AG10803 (cell line): Measurements from ENCODE around the gene CC2D1A.
"Not testable (repeated sequence)": the region's sequence is repeated elsewhere in the genome, so short reads cannot be mapped to it uniquely, and the experiment has no call there.

Source experiments
- DNase-seq: peaks from one replicate; pipeline ENCODE4 v3.0.0; 2010; ENCODE audit warnings: low read depth
- H3K4me3 ChIP-seq: 2 replicates; pipeline ENCODE4 v1.5.1; 2011; ENCODE audit warnings: mild to moderate bottlenecking, low read length, control low read depth
- TF ChIP-seq, protein P1 (sequence below): conservative IDR thresholded peaks from 2 replicates; pipeline ENCODE4 v1.5.1; 2011; ENCODE audit warnings: mild to moderate bottlenecking, low read length, control low read depth, inconsistent platforms

The CC2D1A gene

DNA sequence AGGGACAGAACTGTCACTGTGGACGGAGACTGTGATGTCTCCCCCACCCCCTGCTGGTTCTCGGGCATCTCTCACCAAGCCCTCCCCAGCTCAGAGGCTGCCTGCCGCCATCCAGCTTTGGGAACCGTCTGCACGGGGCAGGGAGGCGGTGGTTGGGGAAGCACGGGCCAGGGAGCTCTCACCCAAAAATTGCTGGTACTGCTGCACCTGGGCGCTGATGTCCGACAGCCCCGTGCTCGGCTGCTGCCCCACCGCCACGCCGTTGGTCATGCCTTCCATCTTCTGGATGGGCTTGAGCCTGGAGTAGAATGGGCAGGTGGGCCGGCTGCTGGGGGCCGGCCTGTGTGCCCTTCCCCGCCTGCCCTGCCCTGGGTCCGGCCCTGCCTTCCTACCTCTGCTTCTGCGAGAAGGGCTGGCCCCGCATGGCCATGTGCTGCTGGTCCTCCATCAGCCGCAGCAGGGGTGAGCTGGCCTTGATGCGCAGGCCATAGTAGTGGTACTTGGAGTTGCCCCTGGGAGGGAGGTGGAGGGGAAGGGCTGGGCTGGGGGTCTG, 62.5 kb downstream of the CC2D1A start:
- no peak for DNase-seq
- no peak overlapping the region for H3K4me3 ChIP-seq
- TF ChIP-seq, protein P1, sequence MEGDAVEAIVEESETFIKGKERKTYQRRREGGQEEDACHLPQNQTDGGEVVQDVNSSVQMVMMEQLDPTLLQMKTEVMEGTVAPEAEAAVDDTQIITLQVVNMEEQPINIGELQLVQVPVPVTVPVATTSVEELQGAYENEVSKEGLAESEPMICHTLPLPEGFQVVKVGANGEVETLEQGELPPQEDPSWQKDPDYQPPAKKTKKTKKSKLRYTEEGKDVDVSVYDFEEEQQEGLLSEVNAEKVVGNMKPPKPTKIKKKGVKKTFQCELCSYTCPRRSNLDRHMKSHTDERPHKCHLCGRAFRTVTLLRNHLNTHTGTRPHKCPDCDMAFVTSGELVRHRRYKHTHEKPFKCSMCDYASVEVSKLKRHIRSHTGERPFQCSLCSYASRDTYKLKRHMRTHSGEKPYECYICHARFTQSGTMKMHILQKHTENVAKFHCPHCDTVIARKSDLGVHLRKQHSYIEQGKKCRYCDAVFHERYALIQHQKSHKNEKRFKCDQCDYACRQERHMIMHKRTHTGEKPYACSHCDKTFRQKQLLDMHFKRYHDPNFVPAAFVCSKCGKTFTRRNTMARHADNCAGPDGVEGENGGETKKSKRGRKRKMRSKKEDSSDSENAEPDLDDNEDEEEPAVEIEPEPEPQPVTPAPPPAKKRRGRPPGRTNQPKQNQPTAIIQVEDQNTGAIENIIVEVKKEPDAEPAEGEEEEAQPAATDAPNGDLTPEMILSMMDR, result no peak

DNA sequence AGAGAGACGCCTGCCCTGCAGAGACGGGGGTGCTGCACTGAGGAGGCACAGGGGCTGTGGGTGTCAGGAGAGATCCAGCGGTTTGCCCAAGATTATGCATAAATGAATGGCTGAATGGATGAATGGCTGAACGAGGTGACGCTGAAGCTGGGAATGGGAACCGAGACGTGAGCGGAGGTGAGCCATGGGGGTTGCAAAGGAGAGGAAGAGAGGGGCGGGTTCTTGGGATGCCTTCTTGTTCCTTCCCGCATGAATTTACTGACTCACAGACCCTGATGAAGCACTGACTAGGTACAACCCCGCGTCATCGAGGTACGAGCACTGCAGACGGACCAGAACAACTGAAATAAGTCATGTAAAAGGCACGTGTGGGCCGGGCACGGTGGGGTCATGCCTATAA, 63.0 kb downstream of the CC2D1A start:
- H3K4me3 ChIP-seq, result no peak overlapping the region
- TF ChIP-seq, protein P1, result no peak
- DNase-seq, result no peak

DNA sequence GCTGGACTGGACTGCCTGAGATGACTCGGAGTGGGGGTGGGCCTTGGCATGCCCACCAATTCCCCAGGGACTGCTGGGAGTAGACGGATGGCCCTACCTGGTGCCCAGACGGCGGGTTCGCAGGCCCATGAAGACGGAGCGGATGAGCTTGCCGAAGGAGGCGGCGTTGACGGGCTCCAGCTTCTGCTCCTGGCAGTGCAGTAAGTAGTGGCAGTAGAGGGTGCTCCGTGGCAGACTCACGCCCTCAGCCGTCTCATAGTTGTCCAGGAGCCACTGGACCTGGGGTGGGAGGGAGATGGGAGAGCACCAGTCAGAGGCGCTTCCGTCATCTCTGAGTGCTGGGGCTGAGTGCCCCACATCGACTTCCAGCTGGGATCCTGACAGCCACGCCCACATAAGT, 63.9 kb downstream of the CC2D1A start:
- TF ChIP-seq, protein P1, result no peak
- no peak for DNase-seq
- no peak overlapping the region for H3K4me3 ChIP-seq

DNA sequence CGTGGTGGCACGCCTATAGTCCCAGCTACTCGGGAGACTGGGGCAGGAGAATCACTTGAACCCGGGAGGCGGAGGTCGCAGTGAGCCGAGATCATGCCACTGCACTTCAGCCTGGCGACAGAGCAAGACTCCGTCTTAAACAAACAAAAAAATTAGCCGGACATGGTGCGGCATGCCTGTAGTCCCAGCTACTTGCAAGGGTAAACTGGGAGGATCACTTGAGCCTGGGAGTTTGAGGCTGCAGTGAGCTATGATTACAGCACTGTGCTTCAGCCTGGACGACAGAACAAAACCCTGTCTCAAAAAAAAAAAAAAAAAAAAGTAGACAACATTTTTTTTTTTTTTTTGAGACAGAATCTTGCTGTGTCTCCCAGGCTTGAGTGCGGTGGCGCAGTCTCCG, 65.9 kb downstream of the CC2D1A start:
- not testable (repeated sequence) for DNase-seq, H3K4me3 ChIP-seq

DNA sequence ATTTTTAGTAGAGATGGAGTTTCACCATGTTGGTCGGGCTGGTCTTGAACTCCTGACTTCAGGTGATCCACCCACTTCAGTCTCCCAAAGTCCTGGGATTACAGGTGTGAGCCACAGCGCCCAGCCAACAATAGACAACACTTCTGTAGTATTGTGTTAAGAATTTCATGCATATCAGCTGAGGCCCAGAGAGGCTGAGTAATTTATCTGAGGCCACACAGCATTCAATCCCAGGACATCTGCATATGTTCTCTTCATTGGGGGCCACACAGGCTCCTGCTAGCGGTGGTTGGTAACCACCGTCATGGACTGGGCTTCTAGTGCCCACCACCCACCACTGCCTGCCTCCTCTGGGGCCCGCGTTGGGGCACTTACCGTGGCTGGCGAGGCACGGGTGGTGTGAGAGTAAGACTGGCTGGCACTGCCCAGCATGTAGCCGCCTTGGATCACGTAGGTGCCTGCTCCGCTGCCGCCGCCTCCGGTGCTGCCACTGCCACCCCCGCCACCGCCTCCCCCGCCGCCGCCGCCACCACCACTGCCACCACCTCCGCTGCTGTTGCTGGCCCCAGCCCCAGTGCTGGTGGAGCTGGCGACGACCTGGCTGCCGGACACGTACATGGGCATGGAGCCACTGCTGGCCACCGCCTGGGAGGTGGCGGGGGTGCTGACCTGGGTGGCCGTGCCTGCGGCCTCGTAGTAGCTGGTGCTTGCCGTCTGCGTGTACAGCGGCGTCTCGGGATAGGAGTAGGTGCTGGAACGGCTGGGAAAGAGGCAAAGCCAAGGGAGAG, 66.6 kb downstream of the CC2D1A start:
- H3K4me3 ChIP-seq, result no peak overlapping the region
- TF ChIP-seq, protein P1, result no peak
- no peak for DNase-seq

DNA sequence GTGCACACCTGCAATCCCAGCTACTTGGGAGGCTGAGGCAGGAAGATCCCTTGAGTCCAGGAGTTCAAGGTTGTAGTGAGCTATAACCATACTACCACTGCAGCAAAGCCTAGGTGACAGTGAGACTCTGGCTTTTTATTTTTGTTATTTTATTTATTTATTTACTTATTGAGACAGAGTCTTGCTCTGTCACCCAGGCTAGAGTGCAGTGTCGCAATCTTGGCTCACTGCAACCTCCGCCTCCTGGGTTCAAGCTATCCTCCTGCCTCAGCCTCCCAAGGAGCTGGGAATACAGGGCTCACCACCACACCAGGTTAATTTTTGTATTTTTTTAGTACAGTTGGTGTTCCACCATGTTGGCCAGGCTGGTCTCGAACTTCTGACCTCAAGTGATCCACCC, 67.5 kb downstream of the CC2D1A start:
- H3K4me3 ChIP-seq, result not testable (repeated sequence)

DNA sequence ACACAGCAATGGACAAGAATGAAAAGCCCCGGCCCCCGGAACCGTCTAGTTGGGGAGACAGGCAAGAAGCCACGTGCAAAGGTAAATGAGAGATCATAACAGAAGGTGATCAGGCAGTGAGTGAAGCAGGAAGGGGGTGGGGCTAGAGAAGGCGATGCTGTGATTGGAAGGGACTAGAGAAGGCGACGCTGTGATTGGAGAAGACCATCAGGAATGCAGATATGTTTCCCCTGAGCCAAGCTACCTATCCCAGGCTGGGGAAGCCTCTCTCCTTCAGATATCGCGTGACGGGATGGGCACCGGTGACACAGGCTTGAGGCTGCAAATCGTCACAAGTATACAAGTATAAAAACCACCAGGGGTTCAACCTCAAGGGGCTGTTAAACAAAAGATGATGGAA, 68.1 kb downstream of the CC2D1A start:
- H3K4me3 ChIP-seq, result no peak overlapping the region
- no peak for DNase-seq
- TF ChIP-seq, protein P1, result no peak

More for the DNA sequence above, 67.5 kb downstream of the CC2D1A start:
- DNase-seq, result not testable (repeated sequence)

DNA sequence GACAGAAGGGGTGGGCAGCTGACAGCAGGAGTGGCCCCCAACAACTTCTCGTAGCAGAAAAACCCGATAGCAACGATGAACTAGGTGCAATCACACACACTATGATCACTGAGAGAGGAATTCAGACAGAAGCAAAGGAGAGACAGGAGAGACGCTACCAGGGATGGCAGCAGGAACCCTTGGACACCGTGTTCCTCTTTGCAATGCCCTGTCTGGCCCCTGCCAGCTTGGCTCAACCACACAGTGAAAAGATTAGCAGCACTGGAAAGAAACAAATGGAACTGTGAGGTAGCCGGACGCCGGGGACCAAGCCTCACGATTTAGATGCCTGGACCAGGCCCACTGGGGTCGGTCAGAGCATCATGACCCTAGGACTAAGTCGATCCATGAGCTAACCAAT, 69.9 kb downstream of the CC2D1A start:
- H3K4me3 ChIP-seq, result no peak overlapping the region
- DNase-seq, result no peak
- TF ChIP-seq, protein P1, result no peak
